IgD-negative memory B cell (primary cell): ENCODE measurements around the gene OR7D4. TPM values are rescaled to one million over a fixed set of nuclear protein-coding genes. Genes with fewer than 3 reads are reported as not detected.
"Not testable (repeated sequence)": the region's sequence is repeated elsewhere in the genome, so short reads cannot be mapped to it uniquely, and the experiment has no call there.

Experiments
- H3K27ac Mint-ChIP-seq, 3 donors: one replicate each; pipeline ENCODE4 v1.8.0; 2020 to 2022; ENCODE audit warnings: mild to moderate bottlenecking in 3 of 3, mixed read lengths in 3 of 3, moderate library complexity in 1 of 3
- H3K27me3 Mint-ChIP-seq: one replicate; pipeline ENCODE4 v1.8.0; 2021; ENCODE audit warnings: mixed read lengths
- H3K36me3 Mint-ChIP-seq: one replicate; pipeline ENCODE4 v1.8.0; 2020; ENCODE audit warnings: mild to moderate bottlenecking, mixed read lengths
- H3K4me1 Mint-ChIP-seq, 3 donors: one replicate each; pipeline ENCODE4 v1.8.0; 2020 to 2022; ENCODE audit warnings: mixed read lengths in 3 of 3, mild to moderate bottlenecking in 1 of 3
- H3K4me3 Mint-ChIP-seq, 4 donors: one replicate each; pipeline ENCODE4 v1.8.0; 2020 to 2022; ENCODE audit warnings: mild to moderate bottlenecking in 4 of 4, mixed read lengths in 4 of 4, moderate library complexity in 3 of 4
- H3K9me3 Mint-ChIP-seq, 3 donors: one replicate each; pipeline ENCODE4 v1.8.0; 2020 to 2021; ENCODE audit warnings: mixed read lengths in 3 of 3, mild to moderate bottlenecking in 1 of 3
- polyA plus RNA-seq: library from polyadenylated mRNA; unstranded; fragments of 300-500 nt; fragmentation: Illumina TruSeq; gene quantifications from one replicate; pipeline ENCODE4 v1.2.3, GENCODE V29; 2021

Gene OR7D4
- not detected for polyA plus RNA-seq

- H3K4me3 Mint-ChIP-seq = no peak within 1 kb of the TSS
- H3K9me3 Mint-ChIP-seq = peaks cover 3 to 14% (median 8%) of the 10 kb centered on the region in 3 donors
- no peak within 1 kb of the TSS for H3K27ac Mint-ChIP-seq
- H3K27me3 Mint-ChIP-seq = peaks cover 4% of the 10 kb centered on the region
- no peaks in the 10 kb centered on the region for H3K4me1 Mint-ChIP-seq
- no peaks in the 10 kb centered on the region for H3K36me3 Mint-ChIP-seq
These were observed at the start of gene OR7D4 for GRCh38 chr19:9219489-9219888. Gene OR7D4, minus strand, starts transcription at chr19:9219589. Its CDS starts 4,752 bp downstream, at chr19:9214837.

GRCh38 chr19:9251236-9251635 is 31.8 kb upstream of the OR7D4 start:
- no peak overlapping the region for H3K4me3 Mint-ChIP-seq
- no peaks in the 10 kb centered on the region for H3K36me3 Mint-ChIP-seq
- no peaks in the 10 kb centered on the region for H3K27me3 Mint-ChIP-seq
- H3K4me1 Mint-ChIP-seq = no peaks in the 10 kb centered on the region
- peaks cover 9 to 17% (median 10%) of the 10 kb centered on the region in 3 donors for H3K9me3 Mint-ChIP-seq
- no peak overlapping the region for H3K27ac Mint-ChIP-seq

DNA sequence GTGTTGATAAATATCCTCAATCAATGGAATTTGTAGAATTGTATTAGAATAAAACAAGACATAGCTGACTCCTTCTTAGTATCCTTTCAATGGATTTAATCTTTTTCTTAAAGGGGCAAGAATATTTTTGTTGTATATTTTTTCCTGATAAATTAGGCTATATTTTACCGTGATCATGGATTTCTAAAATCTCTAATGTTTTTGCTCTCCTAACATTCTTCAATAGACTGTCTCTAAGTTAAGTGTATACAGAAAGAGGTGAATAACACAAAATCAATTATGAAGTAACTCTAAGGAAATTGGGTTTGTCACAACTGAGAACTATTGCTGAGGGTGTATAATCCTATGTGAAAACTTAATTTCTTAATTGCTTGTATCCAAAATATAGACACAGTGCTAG is 31.2 kb upstream of the OR7D4 start, which contains the start of gene OR7E24:
OR7E24 (plus strand) TSS at position 301 of the 400 bp plus-strand sequence. CDS start 114 bp downstream, outside the sequence.
- no peaks in the 10 kb centered on the region for H3K4me1 Mint-ChIP-seq
- H3K4me3 Mint-ChIP-seq = no peak within 1 kb of the TSS
- peaks cover 9 to 17% (median 9%) of the 10 kb centered on the region in 3 donors for H3K9me3 Mint-ChIP-seq
- no peaks in the 10 kb centered on the region for H3K36me3 Mint-ChIP-seq
- no peaks in the 10 kb centered on the region for H3K27me3 Mint-ChIP-seq
- no peak within 1 kb of the TSS for H3K27ac Mint-ChIP-seq

GRCh38 chr19:9205501-9206113 is 13.8 kb downstream of the OR7D4 start:
- H3K27me3 Mint-ChIP-seq = no peaks in the 10 kb centered on the region
- peak overlapping the region in 1 of 3 donors; percentile 63 for H3K27ac Mint-ChIP-seq
- H3K4me3 Mint-ChIP-seq = peak overlapping the region in 3 of 4 donors; percentile 28 to 79 (median 65)
- peaks cover 0 to 4% (median 2%) of the 10 kb centered on the region in 3 donors for H3K4me1 Mint-ChIP-seq
- no peaks in the 10 kb centered on the region for H3K36me3 Mint-ChIP-seq
- peaks cover 0 to 3% (median 0%) of the 10 kb centered on the region in 3 donors for H3K9me3 Mint-ChIP-seq

DNA sequence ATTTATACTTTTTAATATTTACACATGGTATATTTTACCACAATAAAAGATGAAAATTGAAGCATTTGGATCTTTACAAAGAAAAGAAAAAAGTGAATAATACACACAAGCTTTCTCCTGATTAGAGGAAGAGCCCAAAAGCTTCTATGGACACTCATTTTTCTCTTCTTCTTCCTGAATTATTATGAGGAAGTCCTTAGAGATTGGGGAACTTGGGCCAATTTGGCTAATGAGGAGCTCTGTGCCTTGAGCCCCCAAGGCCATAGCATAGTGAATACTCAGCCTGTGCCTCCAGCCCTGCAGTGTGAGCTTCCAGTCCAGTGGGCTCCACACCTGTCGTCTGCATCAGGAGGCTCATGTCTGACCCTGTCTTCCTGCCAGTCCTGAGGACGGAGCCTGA is 21.3 kb downstream of the OR7D4 start:
- not testable (repeated sequence) for H3K4me3 Mint-ChIP-seq, H3K4me1 Mint-ChIP-seq, H3K9me3 Mint-ChIP-seq, H3K27me3 Mint-ChIP-seq, H3K36me3 Mint-ChIP-seq, H3K27ac Mint-ChIP-seq

DNA sequence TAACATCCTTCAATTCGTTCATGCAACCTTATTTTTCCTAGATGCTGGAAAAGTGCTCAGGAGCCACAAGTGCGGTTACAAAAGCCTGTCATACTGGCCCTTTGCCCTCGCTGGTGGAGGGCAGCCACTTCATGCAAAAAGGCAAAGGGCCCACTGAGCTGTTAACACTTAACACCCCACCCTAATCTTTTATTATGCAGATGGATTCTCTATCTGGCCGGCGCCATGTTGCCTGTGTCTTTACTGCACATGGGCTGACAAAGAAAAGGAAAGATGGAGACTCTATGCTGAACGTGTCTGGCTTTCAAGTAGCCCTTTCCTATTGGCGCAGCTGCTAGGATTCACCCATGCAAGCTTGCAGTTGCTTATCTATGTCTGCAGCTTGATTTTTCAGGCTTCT is 29.9 kb downstream of the OR7D4 start:
- H3K27ac Mint-ChIP-seq = no peak overlapping the region
- no peaks in the 10 kb centered on the region for H3K36me3 Mint-ChIP-seq
- peaks cover 2% of the 10 kb centered on the region for H3K27me3 Mint-ChIP-seq
- no peak overlapping the region for H3K4me3 Mint-ChIP-seq
- H3K4me1 Mint-ChIP-seq = peaks cover 0 to 1% (median 0%) of the 10 kb centered on the region in 3 donors
- peaks cover 13 to 24% (median 17%) of the 10 kb centered on the region in 3 donors for H3K9me3 Mint-ChIP-seq

DNA sequence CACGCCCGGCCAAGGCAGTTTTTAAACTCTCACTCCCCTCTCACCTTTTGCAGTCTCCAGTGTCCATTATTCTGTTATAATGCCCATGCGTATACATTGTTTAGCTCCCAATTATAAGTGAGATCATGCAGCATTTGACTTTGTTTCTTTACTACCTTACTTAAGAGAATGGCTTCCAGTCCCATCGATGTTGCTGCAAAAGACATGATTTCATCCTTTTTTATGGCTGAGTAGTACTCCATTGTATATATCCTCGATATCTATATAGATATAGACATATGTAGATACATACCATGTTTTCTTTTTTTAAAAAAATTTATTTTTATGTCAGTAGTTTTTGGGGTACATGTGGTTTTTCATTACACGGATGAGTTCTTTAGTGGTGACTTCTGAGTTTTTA is 32.2 kb downstream of the OR7D4 start:
- Mint-ChIP-seq H3K27ac (no peak overlapping the region), H3K27me3 (peaks cover 2% of the 10 kb centered on the region), H3K4me3 (no peak overlapping the region), H3K36me3 (no peaks in the 10 kb centered on the region), H3K9me3 (peaks cover 11 to 24% (median 15%) of the 10 kb centered on the region in 3 donors), H3K4me1 (peaks cover 0 to 1% (median 0%) of the 10 kb centered on the region in 3 donors)

- Mint-ChIP-seq H3K4me3 (no peak overlapping the region), H3K27ac (no peak overlapping the region), H3K27me3 (peaks cover 6% of the 10 kb centered on the region), H3K9me3 (peaks cover 5 to 14% (median 5%) of the 10 kb centered on the region in 3 donors), H3K36me3 (peaks cover 2% of the 10 kb centered on the region), H3K4me1 (peaks cover 0 to 3% (median 0%) of the 10 kb centered on the region in 3 donors)
These were observed 36.4 kb downstream of the OR7D4 start for GRCh38 chr19:9183000-9183399.

DNA sequence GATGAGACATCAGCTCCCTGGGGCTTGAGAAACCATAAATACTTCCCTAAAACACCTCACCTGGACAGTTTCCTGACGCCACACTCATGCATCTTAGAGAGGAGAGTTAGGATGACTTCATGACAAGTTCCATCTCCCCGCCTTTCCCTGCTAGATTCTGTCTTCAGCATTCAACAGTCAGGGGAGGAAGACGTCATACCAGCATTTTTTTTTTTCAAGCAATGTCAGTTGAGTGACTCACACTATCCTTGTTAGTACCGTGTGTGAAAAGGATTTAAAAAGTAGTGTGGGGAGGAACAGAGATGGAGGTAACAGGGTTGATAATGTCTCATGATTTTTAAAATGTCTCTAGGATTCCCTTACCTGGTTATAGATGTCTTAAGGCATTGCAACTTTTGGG is 40.5 kb downstream of the OR7D4 start, which contains the start of gene OR7D2:
OR7D2 (plus strand) TSS at position 79 of the 400 bp plus-strand sequence. CDS start 6,803 bp downstream, outside the sequence.
- Mint-ChIP-seq H3K36me3 (peaks cover 3% of the 10 kb centered on the region), H3K27me3 (peaks cover 3% of the 10 kb centered on the region), H3K4me3 (no peak within 1 kb of the TSS), H3K4me1 (peaks cover 0 to 2% (median 0%) of the 10 kb centered on the region in 3 donors), H3K27ac (no peak within 1 kb of the TSS), H3K9me3 (peaks cover 0 to 3% (median 0%) of the 10 kb centered on the region in 3 donors)

- Mint-ChIP-seq H3K4me1 (peaks cover 0 to 2% (median 0%) of the 10 kb centered on the region in 3 donors), H3K9me3 (peaks cover 0 to 3% (median 0%) of the 10 kb centered on the region in 3 donors), H3K27me3 (peaks cover 3% of the 10 kb centered on the region), H3K4me3 (peak overlapping the region in 1 of 4 donors; percentile 1), H3K27ac (no peak overlapping the region), H3K36me3 (peaks cover 3% of the 10 kb centered on the region)
These were observed 44.1 kb downstream of the OR7D4 start for GRCh38 chr19:9175326-9175725.

DNA sequence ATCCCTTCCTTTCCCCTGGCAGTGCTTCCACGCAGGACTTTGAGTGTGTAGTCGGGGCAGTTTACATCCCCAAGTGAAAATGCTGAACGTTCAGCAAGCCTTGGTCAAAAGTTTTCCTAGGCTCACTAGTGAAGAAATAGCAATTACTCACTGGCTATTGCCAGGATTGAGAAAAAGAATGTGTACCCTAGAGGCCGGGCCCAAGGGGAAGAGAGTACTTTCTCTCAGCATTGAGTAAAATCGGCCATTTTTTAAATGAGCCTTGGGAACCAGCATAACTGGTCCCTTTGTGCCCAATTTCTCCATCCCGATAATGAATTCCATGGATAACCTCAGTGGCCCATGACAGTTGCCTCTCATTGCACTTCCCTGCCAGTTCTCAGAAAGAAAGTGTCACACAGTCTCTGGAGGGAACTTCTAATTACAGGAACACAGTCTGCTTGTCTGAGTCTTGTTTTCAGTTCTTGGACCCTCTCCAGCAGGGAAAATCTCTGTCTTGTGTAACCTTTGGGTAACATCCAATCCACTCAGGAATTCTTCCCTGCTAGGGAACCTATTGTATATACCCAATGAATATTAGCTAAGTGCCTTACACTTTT is 47.9 kb downstream of the OR7D4 start:
- Mint-ChIP-seq H3K9me3 (peaks cover 2 to 4% (median 4%) of the 10 kb centered on the region in 3 donors), H3K4me3 (no peak overlapping the region), H3K27ac (no peak overlapping the region), H3K36me3 (no peaks in the 10 kb centered on the region), H3K4me1 (no peaks in the 10 kb centered on the region), H3K27me3 (no peaks in the 10 kb centered on the region)

DNA sequence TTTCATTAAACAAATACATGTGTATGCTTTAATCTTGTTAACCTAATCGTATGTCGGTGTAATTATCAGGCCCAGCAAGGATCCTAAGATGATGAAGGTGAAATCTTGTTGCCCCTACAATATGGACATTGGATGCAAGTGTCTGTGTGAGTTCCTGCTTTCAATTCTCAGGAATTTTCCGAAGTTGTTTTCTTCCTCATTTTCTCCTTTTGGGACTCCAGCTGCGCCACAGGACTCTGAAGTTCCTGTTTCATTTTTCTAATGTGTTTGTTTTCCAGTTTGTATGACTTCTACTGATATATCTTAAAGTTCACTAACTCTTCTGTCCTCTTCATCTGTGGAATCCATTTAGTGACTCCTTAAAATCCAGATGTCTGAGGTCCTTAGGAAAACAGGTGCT is 52.5 kb downstream of the OR7D4 start:
- H3K27me3 Mint-ChIP-seq = no peaks in the 10 kb centered on the region
- no peak overlapping the region for H3K4me3 Mint-ChIP-seq
- no peaks in the 10 kb centered on the region for H3K4me1 Mint-ChIP-seq
- H3K36me3 Mint-ChIP-seq = peaks cover 13% of the 10 kb centered on the region
- no peak overlapping the region for H3K27ac Mint-ChIP-seq
- peaks cover 6 to 16% (median 12%) of the 10 kb centered on the region in 3 donors for H3K9me3 Mint-ChIP-seq

- H3K9me3 Mint-ChIP-seq = peaks cover 6 to 22% (median 16%) of the 10 kb centered on the region in 3 donors
- no peaks in the 10 kb centered on the region for H3K4me1 Mint-ChIP-seq
- H3K27me3 Mint-ChIP-seq = no peaks in the 10 kb centered on the region
- H3K27ac Mint-ChIP-seq = no peak overlapping the region
- H3K4me3 Mint-ChIP-seq = no peak overlapping the region
- H3K36me3 Mint-ChIP-seq = peaks cover 20% of the 10 kb centered on the region
These were observed 54.1 kb downstream of the OR7D4 start for GRCh38 chr19:9165261-9165660.

- Mint-ChIP-seq H3K4me3 (no peak overlapping the region), H3K27ac (no peak overlapping the region), H3K27me3 (no peaks in the 10 kb centered on the region), H3K4me1 (peaks cover under 1 to 6% (median 4%) of the 10 kb centered on the region in 3 donors), H3K9me3 (peaks cover 8 to 18% (median 15%) of the 10 kb centered on the region in 3 donors), H3K36me3 (peaks cover 44% of the 10 kb centered on the region)
These were observed 58.0 kb downstream of the OR7D4 start for GRCh38 chr19:9161427-9161826.
